Activated CD4-positive, alpha-beta T cell treated with anti-CD3 and anti-CD28 coated beads for 1 hour (primary cell): ENCODE measurements around the gene NAGPA.

Experiments used
- DNase-seq: peaks from one replicate; pipeline ENCODE4 v3.0.0-alpha.2; 2020

The NAGPA gene

DNA sequence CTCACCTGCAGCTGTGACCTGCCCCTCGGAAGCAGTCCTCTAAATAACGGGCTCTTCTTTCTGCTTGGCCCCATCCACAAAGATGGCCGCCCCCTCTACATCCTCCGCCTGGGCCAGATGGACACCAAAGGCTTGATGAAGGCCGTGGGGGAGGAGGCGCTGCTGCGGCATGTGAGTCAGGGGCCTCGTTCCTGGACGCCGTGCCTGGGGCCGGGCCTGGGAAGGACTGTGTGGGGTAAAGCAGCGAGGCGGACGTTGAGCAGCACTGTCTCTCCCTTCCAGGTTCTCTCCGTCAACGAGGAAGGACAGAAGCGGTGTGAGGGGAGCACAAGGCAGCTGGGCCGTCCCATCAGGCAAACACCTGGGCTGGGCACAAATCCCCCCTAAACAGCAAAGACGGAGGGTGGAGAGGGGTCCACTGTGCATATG is 33.1 kb downstream of the NAGPA start:
- no peak for DNase-seq

- DNase-seq = no peak
These were observed 38.9 kb downstream of the NAGPA start for GRCh38 chr16:4994719-4995434.

GRCh38 chr16:4991754-4992153 is 42.0 kb downstream of the NAGPA start:
- DNase-seq = no peak

- DNase-seq = no peak
These were observed 43.3 kb downstream of the NAGPA start for GRCh38 chr16:4990415-4990814.

DNA sequence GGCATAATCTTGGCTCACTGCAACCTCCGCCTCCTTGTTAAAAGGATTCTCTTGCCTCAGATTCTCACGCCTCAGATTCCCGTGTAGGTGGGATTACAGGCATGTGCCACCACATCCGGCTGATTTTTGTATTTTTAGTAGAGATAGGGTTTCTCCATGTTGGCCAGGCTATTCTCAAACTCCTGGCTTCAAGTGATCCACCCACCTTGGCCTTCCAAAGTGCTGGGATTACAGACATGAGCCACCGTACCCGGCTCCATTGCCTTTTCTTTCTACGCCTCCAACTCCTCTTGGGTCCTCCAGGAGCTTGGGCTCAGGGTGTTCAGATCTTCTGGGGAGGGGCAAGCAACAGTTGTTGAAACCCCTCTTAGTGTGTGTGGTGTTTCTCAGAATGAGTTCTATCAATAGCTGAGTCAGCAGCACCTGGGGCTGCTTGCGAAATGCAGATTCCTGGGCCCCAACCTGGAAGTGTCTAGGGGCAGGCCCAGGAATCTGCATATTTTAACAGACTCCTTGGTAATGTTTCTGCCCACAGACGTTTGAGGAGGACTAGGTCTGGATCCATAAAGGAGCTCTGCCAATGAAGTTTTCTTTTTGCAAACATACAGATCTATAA is 44.2 kb downstream of the NAGPA start:
- no peak for DNase-seq

GRCh38 chr16:4988647-4989046 is 45.1 kb downstream of the NAGPA start:
- no peak for DNase-seq

GRCh38 chr16:4987580-4988374 is 46.0 kb downstream of the NAGPA start:
- DNase-seq = no peak

DNA sequence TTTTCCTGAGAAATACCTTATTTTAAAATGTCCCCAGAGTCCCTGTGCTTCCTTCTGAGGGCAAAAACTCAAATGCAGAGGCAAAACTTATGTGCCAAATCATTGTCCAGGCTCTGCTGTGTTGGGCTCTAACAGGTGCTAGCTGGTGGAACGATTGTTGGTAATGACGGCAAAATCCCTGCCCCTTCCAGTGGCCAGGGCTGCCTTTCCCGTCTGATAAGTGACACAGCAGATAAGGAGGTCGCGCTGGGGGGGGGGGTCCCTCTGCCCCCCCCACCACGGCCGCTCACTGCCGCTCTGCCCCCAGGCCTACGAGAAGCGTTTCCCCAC is 46.5 kb downstream of the NAGPA start:
- no peak for DNase-seq

GRCh38 chr16:4984174-4984990 is 49.4 kb downstream of the NAGPA start:
- no peak for DNase-seq

- no peak for DNase-seq
These were observed 51.5 kb downstream of the NAGPA start for GRCh38 chr16:4982056-4982867.

DNA sequence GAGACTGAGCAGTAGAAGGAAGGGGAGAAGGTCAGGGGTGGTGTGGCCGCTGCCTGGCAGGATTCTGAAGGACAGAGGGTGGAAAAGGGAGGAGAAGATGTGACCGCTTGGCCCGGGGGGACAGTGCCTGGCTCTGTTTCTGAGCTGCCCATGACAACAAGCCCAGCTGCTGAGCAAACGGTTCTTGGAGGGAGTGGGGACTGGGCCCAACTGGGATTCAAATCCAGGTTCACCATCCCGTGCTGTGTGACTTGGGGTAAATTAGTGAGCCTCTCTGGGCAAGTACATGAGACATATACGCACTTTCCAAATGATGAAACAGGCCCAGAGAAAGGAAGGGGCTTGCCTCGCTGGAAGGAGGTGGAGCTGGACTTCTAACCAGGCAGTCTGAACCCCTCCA is 52.3 kb downstream of the NAGPA start:
- no peak for DNase-seq

- no peak for DNase-seq
These were observed 53.0 kb downstream of the NAGPA start for GRCh38 chr16:4980691-4981090.

DNA sequence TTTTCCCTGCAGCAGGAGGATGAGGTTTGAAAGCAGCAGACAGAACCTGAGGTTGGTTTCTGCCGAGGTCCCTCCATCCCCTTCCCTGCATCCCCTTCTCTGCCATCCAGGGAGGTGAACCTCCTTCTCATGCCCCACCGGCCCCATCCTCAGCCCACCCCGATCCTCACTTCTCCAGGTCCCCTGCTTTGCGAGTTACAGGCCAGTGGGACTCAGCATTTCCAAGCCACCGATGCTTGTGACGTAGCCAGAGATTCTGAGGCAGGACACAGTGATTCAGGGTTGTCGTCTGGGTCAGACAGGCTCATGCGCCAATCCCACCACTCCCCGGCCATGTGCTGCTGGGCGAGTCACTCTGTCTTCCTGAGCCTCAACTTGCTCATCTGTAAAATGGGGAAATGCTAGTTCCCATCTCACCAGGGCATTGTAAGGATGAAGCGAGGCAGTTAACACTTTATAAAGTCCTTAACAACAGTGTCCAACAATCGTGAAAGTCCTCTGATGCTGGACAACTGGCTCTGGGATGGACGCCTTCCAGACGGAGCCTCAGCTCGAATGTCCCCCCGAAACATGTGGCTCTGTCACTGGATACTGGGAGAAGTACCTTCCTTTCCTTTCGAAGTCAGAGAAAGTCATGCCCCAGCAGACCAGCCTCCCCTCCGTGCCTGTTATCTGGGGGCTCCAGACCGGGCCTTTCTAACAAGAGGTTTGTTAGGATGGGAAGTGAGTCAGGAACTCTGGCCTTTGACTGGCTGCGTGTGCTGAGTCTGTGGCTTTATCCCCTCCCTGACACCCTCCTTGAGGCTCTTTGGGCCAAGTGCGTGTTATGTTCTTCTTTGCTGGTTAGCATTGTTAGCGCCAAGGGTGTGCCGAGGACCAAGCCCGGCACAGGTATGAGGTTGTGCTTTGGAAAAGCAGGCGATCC is 53.7 kb downstream of the NAGPA start:
- no peak for DNase-seq

- DNase-seq = no peak
These were observed 54.6 kb downstream of the NAGPA start for GRCh38 chr16:4979164-4979563.

- no peak for DNase-seq
These were observed 57.1 kb downstream of the NAGPA start for GRCh38 chr16:4976611-4977145.

- no peak for DNase-seq
These were observed 57.7 kb downstream of the NAGPA start for GRCh38 chr16:4976079-4976478.
